ENCODE data around the gene SPSB2. TPM values are rescaled to one million over a fixed set of nuclear protein-coding genes. Genes with fewer than 3 reads are reported as not detected.
A peak's percentile ranks its signal among the peaks of the same experiment; 100 is the strongest.

The SPSB2 gene
- total RNA-seq, 1 donor from 2014 or later = 11.5 TPM

GRCh38 chr12:6830286-6830890, 42.7 kb downstream of the SPSB2 start:
- Mint-ChIP-seq H3K9me3 (ENCODE audit: unreplicated experiment) (no peaks in the 10 kb centered on the region), H3K27ac (ENCODE audit: unreplicated experiment) (peak overlapping the region; percentile 31), H3K4me1 (ENCODE audit: unreplicated experiment) (peaks cover 24% of the 10 kb centered on the region), H3K36me3 (ENCODE audit: unreplicated experiment) (peaks cover 22% of the 10 kb centered on the region), H3K4me3 (ENCODE audit: unreplicated experiment) (peak overlapping the region; percentile 97), H3K27me3 (ENCODE audit: unreplicated experiment) (no peaks in the 10 kb centered on the region)
- no peak for DNase-seq (ENCODE audit: extremely low spot score, unreplicated experiment)
- TF ChIP-seq, protein P1, sequence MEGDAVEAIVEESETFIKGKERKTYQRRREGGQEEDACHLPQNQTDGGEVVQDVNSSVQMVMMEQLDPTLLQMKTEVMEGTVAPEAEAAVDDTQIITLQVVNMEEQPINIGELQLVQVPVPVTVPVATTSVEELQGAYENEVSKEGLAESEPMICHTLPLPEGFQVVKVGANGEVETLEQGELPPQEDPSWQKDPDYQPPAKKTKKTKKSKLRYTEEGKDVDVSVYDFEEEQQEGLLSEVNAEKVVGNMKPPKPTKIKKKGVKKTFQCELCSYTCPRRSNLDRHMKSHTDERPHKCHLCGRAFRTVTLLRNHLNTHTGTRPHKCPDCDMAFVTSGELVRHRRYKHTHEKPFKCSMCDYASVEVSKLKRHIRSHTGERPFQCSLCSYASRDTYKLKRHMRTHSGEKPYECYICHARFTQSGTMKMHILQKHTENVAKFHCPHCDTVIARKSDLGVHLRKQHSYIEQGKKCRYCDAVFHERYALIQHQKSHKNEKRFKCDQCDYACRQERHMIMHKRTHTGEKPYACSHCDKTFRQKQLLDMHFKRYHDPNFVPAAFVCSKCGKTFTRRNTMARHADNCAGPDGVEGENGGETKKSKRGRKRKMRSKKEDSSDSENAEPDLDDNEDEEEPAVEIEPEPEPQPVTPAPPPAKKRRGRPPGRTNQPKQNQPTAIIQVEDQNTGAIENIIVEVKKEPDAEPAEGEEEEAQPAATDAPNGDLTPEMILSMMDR (IDR thresholded peaks at IDR 0.05) = no peak

- no peaks in the 10 kb centered on the region for H3K9me3 Mint-ChIP-seq (ENCODE audit: unreplicated experiment)
- peaks cover 22% of the 10 kb centered on the region for H3K36me3 Mint-ChIP-seq (ENCODE audit: unreplicated experiment)
- DNase-seq (ENCODE audit: extremely low spot score, unreplicated experiment) = no peak
- TF ChIP-seq, protein P1 (IDR thresholded peaks at IDR 0.05) = peak; percentile 27
- no peaks in the 10 kb centered on the region for H3K27me3 Mint-ChIP-seq (ENCODE audit: unreplicated experiment)
- peaks cover 29% of the 10 kb centered on the region for H3K4me1 Mint-ChIP-seq (ENCODE audit: unreplicated experiment)
- peak overlapping the region; percentile 97 for H3K4me3 Mint-ChIP-seq (ENCODE audit: unreplicated experiment)
- peak overlapping the region; percentile 98 for H3K27ac Mint-ChIP-seq (ENCODE audit: unreplicated experiment)
Measured at GRCh38 chr12:6829536-6830220, 43.4 kb downstream of the SPSB2 start.

DNA sequence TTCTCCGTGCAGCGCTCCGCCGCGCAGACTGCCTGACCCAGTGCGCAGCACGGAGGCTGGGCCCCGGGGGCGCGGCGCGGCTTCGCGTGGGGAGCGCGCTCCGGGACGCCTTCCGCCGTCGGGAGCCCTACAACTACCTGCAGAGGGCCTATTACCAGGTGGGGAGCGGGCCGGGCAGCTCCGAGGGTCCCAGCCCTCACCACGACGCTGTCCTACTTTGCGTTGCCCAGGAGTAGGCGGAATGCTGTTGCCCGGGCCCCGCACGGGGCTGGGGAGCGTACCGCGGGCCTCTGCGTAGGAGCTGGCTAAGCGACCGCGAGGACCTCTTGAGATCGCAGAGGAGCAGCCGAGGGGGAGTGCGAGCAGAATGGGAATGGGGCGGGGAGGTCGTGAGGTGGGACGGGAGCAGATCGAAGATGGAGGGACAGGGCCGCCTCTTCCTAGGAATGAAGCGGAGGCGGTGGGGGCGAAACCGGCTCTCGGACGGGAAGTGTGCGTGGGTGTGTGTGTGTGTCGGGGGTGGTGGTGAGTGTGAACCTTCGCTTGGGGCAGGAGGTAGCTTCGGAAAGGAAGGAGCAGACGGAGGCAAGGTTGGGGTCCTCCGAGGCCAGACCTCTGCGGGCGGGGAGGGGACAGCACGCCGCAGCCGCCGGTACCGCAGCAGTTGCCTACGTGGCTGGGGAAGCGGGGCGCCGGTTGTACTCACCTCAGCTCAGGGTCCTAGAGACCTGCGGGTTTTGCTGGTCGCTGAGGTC, 44.1 kb downstream of the SPSB2 start:
- H3K27ac Mint-ChIP-seq (ENCODE audit: unreplicated experiment) = peak overlapping the region; percentile 98
- TF ChIP-seq, protein P1 (IDR thresholded peaks at IDR 0.05) = no peak
- peaks cover 32% of the 10 kb centered on the region for H3K4me1 Mint-ChIP-seq (ENCODE audit: unreplicated experiment)
- no peaks in the 10 kb centered on the region for H3K27me3 Mint-ChIP-seq (ENCODE audit: unreplicated experiment)
- H3K36me3 Mint-ChIP-seq (ENCODE audit: unreplicated experiment) = peaks cover 17% of the 10 kb centered on the region
- peak; percentile 85 for DNase-seq (ENCODE audit: extremely low spot score, unreplicated experiment)
- H3K4me3 Mint-ChIP-seq (ENCODE audit: unreplicated experiment) = peak overlapping the region; percentile 97
- no peaks in the 10 kb centered on the region for H3K9me3 Mint-ChIP-seq (ENCODE audit: unreplicated experiment)

GRCh38 chr12:6827982-6828780, 44.9 kb downstream of the SPSB2 start, which contains the start of gene P3H3:
Gene P3H3, plus strand, starts transcription at chr12:6828407. Its CDS starts 34 bp downstream, at chr12:6828441.
- Mint-ChIP-seq H3K27ac (ENCODE audit: unreplicated experiment) (peak within 1 kb of the TSS; percentile 98), H3K4me3 (ENCODE audit: unreplicated experiment) (peak within 1 kb of the TSS; percentile 98), H3K36me3 (ENCODE audit: unreplicated experiment) (peaks cover 13% of the 10 kb centered on the region), H3K4me1 (ENCODE audit: unreplicated experiment) (peaks cover 33% of the 10 kb centered on the region), H3K27me3 (ENCODE audit: unreplicated experiment) (no peaks in the 10 kb centered on the region), H3K9me3 (ENCODE audit: unreplicated experiment) (no peaks in the 10 kb centered on the region)
- TF ChIP-seq, protein P1 (IDR thresholded peaks at IDR 0.05) = no peak
- DNase-seq (ENCODE audit: extremely low spot score, unreplicated experiment) = peak; percentile 83

All from osteocyte (in vitro differentiated cells).